Left ventricle myocardium superior (tissue), 1 donor: ENCODE measurements around the gene ZNF69. TPM values are rescaled to one million over a fixed set of nuclear protein-coding genes. Genes with fewer than 3 reads are reported as not detected.
"Not testable (repeated sequence)": the region's sequence is repeated elsewhere in the genome, so short reads cannot be mapped to it uniquely, and the experiment has no call there.

Experiments
- ATAC-seq: fragments of 200-7000 bp; cut with Tn5 transposase; one replicate; pipeline ENCODE4 v1.9.1; 2020; ENCODE audit warnings: mild to moderate bottlenecking, moderate library complexity
- DNase-seq: peaks from one replicate; pipeline ENCODE4 v3.0.0-alpha.2; 2020
- intact Hi-C: fragments of 100-400 bp; cut with micrococcal nuclease; formaldehyde crosslinking; loops from one replicate; pipeline ENCODE4 v1.11.0; 2022
- long read RNA-seq: library from polyadenylated mRNA; unstranded; transcript quantifications from one replicate; pipeline ENCODE4 v2.0.0, GENCODE V29; 2021
- total RNA-seq: library from RNA; stranded (reverse); fragmentation: NEBNext Ultra II Directional; extraction: Animal tissue kit (Norgen Biotek cat#: 25700); gene quantifications from one replicate; pipeline ENCODE4 v1.2.1, GENCODE V29; 2021
- donor health status: DM: no; HTN: yes; CAD: no; lungs with severe emphysema.

ZNF69 gene
- 4.0 TPM for total RNA-seq
- long read RNA-seq, partial matches to known transcripts = 0 of 7 reads
- long read RNA-seq, other reads (novel, unspliced or antisense) = 3 of 7 reads

DNA sequence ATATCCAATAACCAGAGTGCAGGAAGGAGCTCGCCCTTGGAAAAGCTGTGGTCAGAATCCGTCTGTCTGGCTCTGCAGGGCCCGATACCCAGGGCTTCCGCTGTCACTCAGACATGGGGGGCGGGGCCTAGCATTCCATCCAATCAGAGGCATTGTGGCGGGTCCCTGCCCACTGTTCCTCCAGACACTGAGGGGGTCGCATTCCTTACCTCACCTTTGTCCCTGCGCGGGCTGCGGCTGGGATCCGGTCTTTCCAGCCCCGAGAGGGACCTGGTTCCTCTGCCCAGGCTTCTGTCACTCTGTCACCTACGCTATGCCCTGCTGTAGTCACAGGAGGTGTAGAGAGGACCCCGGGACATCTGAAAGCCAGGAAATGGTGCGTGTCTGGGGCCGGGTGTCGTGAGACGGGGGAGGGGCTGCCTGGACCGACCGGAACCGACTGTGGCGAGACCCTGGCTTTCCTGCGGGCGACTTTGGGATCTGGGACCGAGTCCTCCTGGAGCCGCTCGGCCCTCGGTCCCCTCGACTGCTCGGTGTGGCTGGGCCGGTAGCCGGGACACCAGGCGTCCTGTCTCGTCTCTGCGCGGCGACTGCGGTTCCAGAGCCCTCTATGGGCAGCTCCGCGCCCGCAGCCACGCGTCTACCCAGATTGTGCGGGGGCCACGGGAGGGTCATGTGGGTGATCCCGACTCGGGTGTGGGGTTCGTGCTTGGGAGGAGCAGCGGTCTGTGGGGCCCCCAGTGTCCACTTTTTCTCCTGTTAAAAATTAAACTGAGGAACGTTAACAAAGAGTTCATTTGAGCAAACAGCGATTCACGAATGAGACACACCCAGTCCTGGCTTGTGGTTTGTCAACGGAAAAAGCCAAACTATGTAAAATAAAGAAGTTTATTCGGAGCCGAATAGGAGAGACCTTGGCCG, at the start of gene ZNF69:
Gene ZNF69, plus strand, starts transcription at position 172 of the 921 bp plus-strand sequence. Its CDS starts 142 bp downstream, at position 314.
- intact Hi-C loops = loop anchor here (10.0 kb wide), 1 partner anchor 257 kb away; the partner anchor contains the start of gene ZNF20
- peak; percentile 93 for DNase-seq
- peak; percentile 100 for ATAC-seq

DNA sequence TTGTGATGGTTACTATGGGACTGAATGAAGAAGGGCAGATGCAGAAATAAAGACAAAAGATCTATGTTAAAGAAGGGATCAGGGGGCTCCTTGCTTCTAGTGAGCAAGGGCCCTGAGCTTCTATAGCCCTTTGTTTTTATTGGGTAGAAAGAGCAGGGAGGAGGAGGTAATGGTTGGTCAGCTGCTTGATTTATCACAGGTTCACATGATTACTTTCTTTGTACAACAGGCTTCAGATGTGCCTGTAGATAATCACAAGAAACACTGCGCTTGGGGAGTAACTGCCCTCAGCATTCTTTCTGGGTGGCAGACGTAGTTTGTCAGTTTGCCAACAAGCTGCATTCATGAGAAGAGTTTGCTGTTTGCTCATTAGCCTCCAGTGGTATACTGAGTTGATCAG, 43.9 kb upstream of the ZNF69 start:
- DNase-seq = no peak
- ATAC-seq = no peak
- intact Hi-C loops = no loop called here

DNA sequence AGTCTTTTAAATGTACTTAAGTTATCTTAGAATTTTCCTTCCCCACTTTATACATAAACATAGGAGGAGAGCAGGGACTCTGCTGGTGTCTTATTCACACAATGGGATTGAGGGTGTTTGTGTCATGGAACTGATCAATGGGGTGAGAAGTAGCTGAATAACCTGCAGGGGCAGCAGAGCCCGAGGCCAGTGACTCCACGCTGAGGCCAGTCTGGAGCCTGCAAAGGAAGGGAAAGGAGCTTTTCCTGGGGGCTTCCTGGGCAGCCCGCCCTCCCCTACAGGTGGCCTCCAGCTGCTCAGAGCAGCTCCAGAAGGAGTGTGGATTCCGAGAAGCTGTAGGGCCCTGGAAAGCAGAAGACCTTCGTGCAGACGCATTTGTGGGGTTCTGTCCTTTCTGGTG, 40.0 kb upstream of the ZNF69 start:
- intact Hi-C loops, ATAC-seq, DNase-seq: not testable (repeated sequence)

DNA sequence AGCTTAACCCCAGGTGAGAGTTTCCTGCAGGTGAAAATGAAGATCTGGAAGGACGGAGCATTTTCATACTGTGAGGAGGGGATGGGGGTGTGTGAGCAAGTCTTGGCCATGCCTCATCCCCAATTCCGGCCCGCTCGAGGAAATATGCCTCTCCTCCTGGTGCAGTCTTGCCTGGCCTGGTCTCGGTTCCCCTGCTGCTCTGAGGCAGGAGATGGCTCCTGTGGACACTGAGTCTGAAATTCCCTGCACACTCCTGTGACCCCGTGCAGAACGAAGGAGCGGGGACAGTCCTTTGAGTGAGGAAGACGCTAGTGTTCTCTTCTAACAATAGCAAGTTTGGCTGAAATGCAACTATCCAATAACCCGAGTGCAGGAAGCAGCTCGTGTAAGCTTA, 39.4 kb upstream of the ZNF69 start:
- ATAC-seq (no peak), DNase-seq (no peak)
- intact Hi-C loops = no loop called here

DNA sequence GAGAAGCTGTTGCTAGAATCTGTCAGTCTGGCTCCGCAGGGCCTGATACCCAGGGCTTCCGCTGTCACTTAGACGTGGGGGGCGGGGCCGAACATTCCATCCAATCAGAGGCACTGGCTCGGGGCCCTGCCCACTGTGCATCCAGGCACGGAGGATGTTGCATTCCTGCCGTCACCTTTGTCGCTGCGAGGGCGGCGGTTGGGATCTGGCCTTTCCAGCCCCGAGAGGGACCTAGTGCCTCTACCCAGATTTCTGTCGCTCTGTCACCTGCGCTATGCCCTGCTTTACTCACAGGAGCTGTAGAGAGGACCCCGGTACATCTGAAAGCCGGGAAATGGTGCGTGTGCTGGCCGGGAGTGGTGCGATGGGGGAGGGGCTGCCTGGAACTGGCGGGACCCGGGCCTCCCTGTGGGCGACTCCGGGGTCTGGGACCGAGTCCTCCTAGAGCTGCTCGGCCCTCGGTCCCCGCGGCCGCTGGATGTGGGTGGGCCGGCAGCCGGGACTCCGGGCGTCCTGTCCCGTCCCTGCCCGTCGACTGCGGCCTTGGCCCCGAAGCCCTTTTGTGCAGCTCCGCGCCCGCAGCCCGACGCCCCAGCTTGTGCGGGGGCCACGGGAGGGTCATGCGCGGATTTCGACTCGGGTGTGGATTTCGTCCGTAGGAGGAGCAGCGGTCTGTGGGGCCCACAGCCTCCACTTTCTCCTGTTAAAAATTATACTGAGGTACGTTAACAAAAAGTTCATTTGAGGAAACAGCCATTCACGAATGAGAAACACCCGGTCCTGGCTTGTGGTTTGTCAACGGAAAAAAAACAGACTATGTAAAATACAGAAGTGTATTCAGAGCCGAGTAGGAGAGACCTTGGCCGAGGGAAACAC, 38.8 kb upstream of the ZNF69 start, which contains the start of gene ZNF439:
Gene ZNF439, plus strand, starts transcription at position 133 of the 876 bp plus-strand sequence. Its CDS starts 142 bp downstream, at position 275.
- peak; percentile 100 for ATAC-seq
- DNase-seq = peak; percentile 97
- intact Hi-C loops = no loop called here

DNA sequence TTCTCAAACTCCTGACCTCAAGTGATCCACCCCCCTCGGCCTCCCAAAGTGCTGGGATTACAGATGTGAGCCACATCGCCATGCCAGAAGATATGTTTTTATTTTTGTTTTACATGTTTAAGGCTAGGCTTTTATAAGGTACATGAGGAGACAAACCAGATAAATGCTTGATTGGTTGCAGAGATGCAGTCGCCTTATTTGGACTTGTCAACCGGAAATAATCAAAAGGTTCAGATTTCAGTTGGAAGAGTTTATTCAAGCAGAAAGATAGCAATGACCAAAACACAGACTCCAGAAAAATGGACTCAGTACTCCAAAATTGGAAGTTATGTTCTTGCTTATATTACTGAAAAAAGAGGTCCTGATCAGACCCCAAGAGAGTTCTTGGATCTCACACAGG, 37.3 kb upstream of the ZNF69 start:
- DNase-seq, intact Hi-C loops, ATAC-seq: not testable (repeated sequence)

DNA sequence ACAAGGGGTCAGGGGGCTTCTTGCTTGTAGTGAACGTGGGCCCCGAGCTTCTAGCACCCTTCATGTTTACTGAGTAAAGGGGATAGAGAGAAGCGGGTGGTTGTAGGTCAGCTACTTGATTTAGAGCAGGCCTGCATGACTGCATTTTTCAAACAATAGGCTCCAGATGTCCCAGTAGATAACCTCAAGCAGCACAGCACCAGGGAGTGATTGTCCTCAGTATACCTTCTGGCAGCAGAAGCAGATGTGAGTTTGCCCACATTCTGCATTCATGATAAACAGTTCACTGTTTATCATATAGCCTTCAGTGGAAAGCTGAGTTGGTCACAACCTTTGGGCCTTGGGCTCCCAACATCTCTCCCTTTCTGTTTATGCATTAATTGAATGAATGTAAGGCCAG, 34.2 kb upstream of the ZNF69 start:
- DNase-seq (no peak), ATAC-seq (no peak)
- intact Hi-C loops = no loop called here

DNA sequence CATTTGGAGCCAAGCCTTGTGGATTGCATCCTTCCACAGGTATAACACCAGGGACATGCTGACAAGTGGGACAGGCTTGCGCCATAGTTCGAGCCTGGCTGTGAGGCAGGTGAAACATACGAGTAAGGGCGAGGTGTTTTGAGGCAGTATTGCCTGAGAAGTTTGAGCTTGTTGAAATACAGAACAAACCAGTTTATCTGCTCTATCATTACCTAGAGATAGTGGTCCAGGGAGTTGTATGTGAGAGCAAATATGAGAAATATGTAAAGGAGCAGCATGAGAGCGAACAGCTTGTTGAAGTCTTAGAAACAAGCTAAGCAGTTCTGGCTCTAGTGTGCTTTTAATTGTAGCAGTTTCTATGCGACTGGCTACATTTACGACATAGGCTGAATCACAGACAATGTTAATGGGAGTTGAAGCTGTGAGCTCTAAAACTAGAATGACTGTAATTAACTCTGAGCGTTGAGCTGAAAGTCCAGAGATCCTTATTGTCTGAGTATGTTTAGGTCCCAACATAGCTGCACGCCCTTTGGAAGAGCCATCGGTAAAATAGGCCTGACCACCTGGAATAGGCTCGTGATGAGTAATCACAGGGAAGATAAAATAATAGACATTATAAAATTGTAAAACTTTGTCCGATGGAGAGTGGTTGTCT, 30.9 kb upstream of the ZNF69 start:
- intact Hi-C loops = no loop called here
- ATAC-seq = no peak
- DNase-seq = no peak

DNA sequence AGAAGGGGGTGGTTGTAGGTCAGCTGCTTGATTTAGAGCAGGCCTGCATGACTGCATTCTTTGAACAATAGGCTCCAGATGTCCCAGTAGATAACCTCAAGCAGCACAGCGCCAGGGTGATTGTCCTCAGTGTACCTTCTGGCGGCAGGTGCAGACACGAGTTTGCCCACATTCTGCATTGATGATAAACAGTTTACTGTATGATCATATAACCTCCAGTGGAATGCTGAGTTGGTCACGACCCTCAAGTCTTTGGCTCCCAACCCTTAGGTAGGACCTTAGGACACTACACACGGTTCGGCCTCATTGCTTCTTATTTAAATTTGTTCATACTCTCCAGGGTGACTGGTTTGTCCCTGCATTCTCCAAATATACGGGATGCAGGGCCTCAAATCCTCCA, 26.9 kb upstream of the ZNF69 start:
- intact Hi-C loops = no loop called here
- DNase-seq (no peak), ATAC-seq (no peak)

DNA sequence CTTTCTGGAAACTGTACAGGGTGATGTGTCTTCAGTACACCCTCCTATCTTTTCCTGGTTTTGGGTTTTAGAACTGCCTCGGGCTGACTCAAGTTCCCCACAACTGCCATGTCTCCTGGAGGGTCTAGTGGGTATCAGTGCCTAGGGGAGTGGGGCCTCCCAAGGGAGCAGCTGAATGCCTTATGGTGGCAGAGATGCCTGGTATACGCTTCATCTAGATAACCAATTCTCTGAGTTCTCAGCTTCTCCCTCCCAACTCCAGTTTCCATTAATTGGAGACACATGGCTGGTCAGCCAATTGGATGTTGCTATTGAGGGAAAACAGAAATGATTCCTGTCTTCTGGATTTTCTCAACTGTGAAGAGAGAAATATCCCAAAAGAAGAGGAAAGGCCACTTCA, 26.3 kb upstream of the ZNF69 start:
- DNase-seq (no peak), ATAC-seq (no peak)
- intact Hi-C loops = no loop called here

DNA sequence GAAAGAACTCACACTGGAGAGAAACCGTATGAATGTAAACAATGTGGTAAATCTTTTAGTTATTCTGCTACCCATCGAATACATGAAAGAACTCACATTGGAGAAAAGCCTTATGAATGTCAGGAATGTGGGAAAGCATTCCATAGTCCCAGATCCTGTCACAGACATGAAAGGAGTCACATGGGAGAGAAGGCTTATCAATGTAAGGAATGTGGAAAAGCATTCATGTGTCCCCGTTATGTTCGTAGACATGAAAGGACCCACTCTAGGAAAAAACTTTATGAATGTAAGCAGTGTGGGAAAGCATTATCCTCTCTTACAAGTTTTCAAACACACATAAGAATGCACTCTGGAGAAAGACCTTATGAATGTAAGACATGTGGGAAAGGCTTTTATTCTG, 19.8 kb upstream of the ZNF69 start:
- ATAC-seq, DNase-seq, intact Hi-C loops: not testable (repeated sequence)

DNA sequence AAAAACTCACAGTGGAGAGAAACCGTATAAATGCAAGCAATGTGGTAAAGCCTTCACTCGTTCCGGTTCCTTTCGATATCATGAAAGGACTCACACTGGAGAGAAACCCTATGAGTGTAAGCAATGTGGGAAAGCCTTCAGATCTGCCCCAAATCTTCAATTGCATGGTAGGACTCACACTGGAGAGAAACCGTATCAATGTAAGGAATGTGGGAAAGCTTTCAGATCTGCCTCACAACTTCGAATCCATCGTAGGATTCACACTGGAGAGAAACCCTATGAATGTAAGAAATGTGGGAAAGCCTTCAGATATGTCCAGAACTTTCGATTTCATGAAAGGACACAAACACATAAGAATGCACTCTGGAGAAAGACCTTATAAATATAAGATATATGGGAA, 19.4 kb upstream of the ZNF69 start:
- ATAC-seq (no peak), DNase-seq (no peak)
- intact Hi-C loops = no loop called here

DNA sequence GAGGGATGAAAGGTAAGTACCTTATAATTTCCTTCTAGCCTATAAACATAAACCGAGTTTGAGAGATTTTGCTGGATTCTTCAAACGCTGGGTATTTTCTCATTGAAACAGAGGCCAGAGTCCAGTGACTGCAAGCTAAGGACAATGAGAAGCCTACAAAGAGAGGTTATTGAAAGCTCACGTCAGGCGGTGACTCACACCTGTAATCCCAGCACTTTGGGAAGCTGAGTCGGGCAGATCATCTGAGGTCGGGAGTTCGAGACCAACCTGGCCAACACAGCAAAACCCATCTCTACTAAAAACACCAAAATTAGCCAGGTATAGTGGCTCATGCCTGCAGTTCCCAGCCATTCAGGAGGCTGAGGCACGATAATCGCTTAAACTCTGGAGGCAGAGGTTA, 15.0 kb upstream of the ZNF69 start:
- no peak for ATAC-seq
- intact Hi-C loops = no loop called here
- no peak for DNase-seq

DNA sequence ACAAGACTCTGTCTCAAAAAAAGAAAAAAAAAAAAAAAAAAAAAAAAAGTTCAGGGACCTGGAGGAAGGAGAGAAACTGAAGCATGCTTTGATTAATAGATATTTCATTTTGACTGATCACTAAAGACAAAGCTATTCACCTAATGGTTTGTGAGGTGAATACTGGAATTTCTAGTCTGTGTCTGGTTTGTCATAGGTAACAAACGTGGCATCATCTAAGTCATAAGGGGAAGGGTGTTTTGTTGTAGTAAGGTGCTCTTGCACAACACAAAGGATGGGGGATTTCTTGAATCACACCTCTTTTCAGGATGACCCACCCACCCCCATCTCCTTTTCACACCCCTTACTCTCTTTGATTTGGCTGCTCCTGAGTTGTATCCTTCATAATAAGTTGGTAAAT, 13.8 kb upstream of the ZNF69 start:
- intact Hi-C loops = no loop called here
- no peak for DNase-seq
- ATAC-seq = no peak

DNA sequence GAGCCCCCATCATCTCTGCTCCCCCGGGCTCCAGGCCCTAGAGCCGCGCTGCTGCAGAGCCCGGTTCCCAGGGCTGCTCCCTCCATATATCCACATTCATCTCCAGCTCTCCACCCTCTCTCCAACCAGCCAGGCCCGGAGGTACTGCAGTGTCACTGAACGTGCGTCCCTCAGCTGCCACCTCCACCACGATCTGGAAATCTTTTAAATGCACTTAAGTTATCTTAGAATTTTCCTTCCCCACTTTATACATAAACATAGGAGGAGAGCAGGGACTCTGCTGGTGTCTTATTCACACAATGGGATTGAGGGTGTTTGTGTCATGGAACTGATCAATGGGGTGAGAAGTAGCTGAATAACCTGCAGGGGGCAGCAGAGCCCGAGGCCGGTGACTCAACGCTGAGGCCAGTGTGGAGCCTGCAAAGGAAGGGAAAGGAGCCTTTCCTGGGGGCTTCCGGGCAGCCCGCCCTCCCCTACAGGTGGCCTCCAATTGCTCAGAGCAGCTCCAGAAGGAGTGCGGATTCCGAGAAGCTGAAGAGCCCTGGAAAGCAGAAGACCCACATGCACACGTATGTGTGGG, 7.8 kb upstream of the ZNF69 start:
- ATAC-seq (peak; percentile 47), DNase-seq (peak; percentile 37)
- intact Hi-C loops = loop anchor here (10.0 kb wide), 1 partner anchor 265 kb away; the partner anchor contains the start of gene ZNF20

DNA sequence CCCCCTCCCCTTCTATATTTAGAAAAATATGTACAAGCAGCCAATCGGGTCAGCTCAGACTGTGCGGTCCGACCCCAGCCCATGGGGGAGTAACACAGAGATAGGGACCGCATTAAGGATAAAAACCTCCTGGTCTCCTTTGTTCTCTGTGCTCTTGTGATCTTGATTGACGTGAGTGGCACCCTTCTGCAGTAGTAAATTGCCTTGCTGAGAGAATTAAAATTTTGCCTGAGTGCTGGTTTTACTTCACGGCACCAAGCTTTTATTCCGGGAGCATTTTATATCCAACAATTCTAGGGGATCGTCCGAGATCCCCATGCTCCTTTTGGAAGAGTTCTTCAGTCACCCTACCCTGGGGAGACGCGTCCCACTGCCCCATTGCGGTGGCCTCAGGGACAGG, 7.0 kb upstream of the ZNF69 start:
- ATAC-seq = no peak
- DNase-seq = no peak
- intact Hi-C loops = loop anchor here (10.0 kb wide), 1 partner anchor 264 kb away; the partner anchor contains the start of gene ZNF20

DNA sequence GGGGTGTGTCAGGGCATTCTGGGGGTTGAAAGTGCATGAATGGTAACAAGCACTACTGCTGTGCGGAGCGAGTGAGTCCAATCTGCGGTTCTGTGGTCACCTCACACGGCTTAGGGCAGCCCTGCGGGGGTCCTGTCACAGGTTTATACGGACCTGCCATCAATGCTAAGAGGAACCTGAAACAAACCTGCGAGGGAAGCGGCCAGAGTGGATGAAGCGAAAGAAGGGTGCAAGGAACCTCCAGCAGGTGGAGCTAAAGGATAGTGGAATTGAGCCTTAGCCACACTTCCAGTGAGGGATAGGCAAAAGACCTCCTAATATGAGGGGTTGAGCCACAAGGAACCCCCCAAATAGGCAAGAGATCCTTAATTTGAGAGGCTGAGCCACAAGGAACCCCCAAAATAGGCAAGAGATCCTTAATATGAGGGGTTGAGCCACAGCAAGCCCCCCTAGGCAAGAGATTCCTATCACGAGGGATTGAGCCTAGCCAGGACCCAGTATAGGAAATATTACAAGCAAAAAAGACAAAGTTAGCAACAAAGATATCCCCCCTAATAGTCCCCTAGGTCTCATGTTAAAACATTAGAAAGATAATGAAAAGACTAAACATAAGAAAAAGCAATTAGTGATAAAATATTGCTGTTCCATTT, 6.3 kb upstream of the ZNF69 start:
- intact Hi-C loops = loop anchor here (10.0 kb wide), 1 partner anchor 264 kb away; the partner anchor contains the start of gene ZNF20
- peak; percentile 81 for ATAC-seq
- peak; percentile 40 for DNase-seq

DNA sequence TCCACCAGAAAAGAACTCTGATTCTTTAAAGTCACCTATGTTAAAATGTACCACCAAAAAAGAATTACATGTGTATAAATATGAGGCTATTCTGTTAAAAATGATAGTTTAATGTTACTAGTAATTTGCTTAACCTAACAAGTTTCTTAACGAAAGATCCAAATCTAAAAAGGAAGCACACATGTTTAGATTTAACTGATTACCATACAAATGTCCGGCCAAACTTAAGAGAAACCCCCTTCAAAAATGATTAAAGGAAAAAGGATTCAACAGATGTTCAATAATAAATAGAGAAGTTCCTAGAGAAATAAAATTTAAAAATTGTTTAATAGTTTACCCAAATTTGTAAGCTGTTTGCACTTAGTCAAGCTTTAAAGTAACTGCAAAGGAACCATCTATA, 5.0 kb upstream of the ZNF69 start:
- no peak for ATAC-seq
- intact Hi-C loops = loop anchor here (10.0 kb wide), 1 partner anchor 262 kb away; the partner anchor contains the start of gene ZNF20
- DNase-seq = no peak
